Kidney (tissue), 14 donors: Measurements from ENCODE around the gene INPP5A. TPM values are rescaled to one million over a fixed set of nuclear protein-coding genes. Genes with fewer than 3 reads are reported as not detected.

Source experiments
- DNase-seq, 5 donors: peaks; one replicate each; pipeline ENCODE4 v3.0.0-alpha.2; 2013 to 2020
- FAIRE-seq: peaks from 2 replicates; lab custom pipeline; 2012; peaks lifted over from hg19 to GRCh38; lab: Jason Lieb, UNC
- H3K27ac ChIP-seq, 2 donors: one replicate each; pipeline ENCODE4 v1.7.0; 2013; ENCODE audit warnings: low read depth in 2 of 2, low read length in 2 of 2, inconsistent platforms in 1 of 2
- H3K27me3 ChIP-seq: one replicate; pipeline ENCODE4 v1.7.1; 2013; ENCODE audit warnings: low read length, inconsistent platforms; ENCODE audit not compliant: control insufficient read depth, insufficient read depth
- H3K36me3 ChIP-seq, 3 donors: one replicate each; pipeline versions ENCODE4 v1.7.0 to v1.7.1; 2013; ENCODE audit warnings: low read length in 3 of 3, control low read depth in 1 of 3, inconsistent platforms in 1 of 3; ENCODE audit not compliant: insufficient read depth in 3 of 3, control insufficient read depth in 2 of 3
- H3K4me1 ChIP-seq, 3 donors: one replicate each; pipeline versions ENCODE4 v1.7.0 to v1.7.1; 2013; ENCODE audit warnings: low read length in 3 of 3, inconsistent platforms in 1 of 3, low read depth in 1 of 3; ENCODE audit not compliant: control insufficient read depth in 2 of 3, insufficient read depth in 2 of 3
- H3K4me3 ChIP-seq, 3 donors: one replicate each; pipeline versions ENCODE4 v1.7.0 to v1.8.1; 2013; ENCODE audit warnings: low read length in 3 of 3, control low read depth in 1 of 3, inconsistent platforms in 1 of 3
- H3K9ac ChIP-seq, 3 donors: one replicate each; pipeline versions ENCODE4 v1.7.0 to v1.7.1; 2013; ENCODE audit warnings: low read length in 3 of 3, control low read depth in 1 of 3, inconsistent platforms in 1 of 3
- H3K9me3 ChIP-seq, 3 donors: one replicate each; pipeline versions ENCODE4 v1.7.0 to v1.7.1; 2013; ENCODE audit warnings: low read length in 3 of 3, control low read depth in 1 of 3, inconsistent platforms in 1 of 3; ENCODE audit not compliant: control insufficient read depth in 2 of 3, insufficient read depth in 1 of 3
- intact Hi-C: fragments of 100-400 bp; cut with DNase I; formaldehyde crosslinking; loops from one replicate; pipeline ENCODE4 v1.11.1; 2022
- polyA plus RNA-seq: library from polyadenylated mRNA; stranded (reverse); fragments of 350-450 nt; fragmentation: Illumina TruSeq; extraction: RNeasy Lipid Tissue Mini Kit (QIAGEN cat#74804); gene quantifications from one replicate; pipeline ENCODE4 v1.2.3, GENCODE V29; 2014; ENCODE audit warnings: low read depth, low replicate concordance; ENCODE audit not compliant: insufficient read depth
- total RNA-seq: library from RNA; stranded (reverse); fragmentation: NEBNext Ultra II Directional; extraction: Animal tissue kit (Norgen Biotek cat#: 25700); gene quantifications from one replicate; pipeline ENCODE4 v1.2.1, GENCODE V29; 2021
- TF ChIP-seq, protein P1 (sequence below): IDR thresholded peaks from 3 replicates; pipeline ENCODE4 v1.5.1; 2012; ENCODE audit warnings: mild to moderate bottlenecking, moderate library complexity, borderline replicate concordance; ENCODE audit not compliant: insufficient read depth; ENCODE audit errors: extremely low read depth
- donor health status: control.
- donor health status: control.
- donor health status: control.
- donor health status: control.
- donor health status: control.
- donor health status: DM: yes; HTN: yes; CAD: no.
- donor health status: Normal renal cell carcinoma (clear cell type).

INPP5A gene
- total and polyA plus RNA-seq, 2 donors from 2014 or later = 20.8 to 40.3 TPM

DNA sequence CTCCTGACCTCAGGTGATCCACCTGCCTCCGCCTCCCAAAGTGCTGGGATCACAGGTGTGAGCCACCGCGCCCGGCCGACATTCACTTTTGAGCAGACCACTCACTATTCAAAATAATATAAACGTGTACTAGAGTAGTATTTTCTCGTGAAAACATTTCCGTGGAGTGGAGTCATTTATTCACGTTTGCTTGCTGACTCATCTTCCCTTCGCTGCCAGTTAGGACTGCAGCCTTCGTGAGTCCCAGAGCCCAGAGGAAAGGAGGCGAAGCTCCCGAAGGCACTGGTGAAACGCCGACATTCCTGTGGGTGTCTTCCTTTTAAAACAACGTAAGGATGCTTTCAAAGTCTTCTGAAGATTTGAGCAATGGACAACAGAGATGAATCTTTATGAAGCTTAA lies 10.9 kb upstream of the INPP5A start:
- no peaks in the 10 kb centered on the region for H3K27me3 ChIP-seq
- no peak for FAIRE-seq
- no peaks in the 10 kb centered on the region for H3K36me3 ChIP-seq
- H3K4me3 ChIP-seq = no peak overlapping the region
- no peak overlapping the region for H3K9ac ChIP-seq
- DNase-seq = peak in 2 of 5 donors; percentile 14 to 41
- TF ChIP-seq, protein P1, sequence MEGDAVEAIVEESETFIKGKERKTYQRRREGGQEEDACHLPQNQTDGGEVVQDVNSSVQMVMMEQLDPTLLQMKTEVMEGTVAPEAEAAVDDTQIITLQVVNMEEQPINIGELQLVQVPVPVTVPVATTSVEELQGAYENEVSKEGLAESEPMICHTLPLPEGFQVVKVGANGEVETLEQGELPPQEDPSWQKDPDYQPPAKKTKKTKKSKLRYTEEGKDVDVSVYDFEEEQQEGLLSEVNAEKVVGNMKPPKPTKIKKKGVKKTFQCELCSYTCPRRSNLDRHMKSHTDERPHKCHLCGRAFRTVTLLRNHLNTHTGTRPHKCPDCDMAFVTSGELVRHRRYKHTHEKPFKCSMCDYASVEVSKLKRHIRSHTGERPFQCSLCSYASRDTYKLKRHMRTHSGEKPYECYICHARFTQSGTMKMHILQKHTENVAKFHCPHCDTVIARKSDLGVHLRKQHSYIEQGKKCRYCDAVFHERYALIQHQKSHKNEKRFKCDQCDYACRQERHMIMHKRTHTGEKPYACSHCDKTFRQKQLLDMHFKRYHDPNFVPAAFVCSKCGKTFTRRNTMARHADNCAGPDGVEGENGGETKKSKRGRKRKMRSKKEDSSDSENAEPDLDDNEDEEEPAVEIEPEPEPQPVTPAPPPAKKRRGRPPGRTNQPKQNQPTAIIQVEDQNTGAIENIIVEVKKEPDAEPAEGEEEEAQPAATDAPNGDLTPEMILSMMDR = no peak
- no peak overlapping the region for H3K27ac ChIP-seq
- H3K9me3 ChIP-seq = no peaks in the 10 kb centered on the region
- H3K4me1 ChIP-seq = peaks cover 0 to 4% (median 0%) of the 10 kb centered on the region in 3 donors
- intact Hi-C loops = no loop called here

DNA sequence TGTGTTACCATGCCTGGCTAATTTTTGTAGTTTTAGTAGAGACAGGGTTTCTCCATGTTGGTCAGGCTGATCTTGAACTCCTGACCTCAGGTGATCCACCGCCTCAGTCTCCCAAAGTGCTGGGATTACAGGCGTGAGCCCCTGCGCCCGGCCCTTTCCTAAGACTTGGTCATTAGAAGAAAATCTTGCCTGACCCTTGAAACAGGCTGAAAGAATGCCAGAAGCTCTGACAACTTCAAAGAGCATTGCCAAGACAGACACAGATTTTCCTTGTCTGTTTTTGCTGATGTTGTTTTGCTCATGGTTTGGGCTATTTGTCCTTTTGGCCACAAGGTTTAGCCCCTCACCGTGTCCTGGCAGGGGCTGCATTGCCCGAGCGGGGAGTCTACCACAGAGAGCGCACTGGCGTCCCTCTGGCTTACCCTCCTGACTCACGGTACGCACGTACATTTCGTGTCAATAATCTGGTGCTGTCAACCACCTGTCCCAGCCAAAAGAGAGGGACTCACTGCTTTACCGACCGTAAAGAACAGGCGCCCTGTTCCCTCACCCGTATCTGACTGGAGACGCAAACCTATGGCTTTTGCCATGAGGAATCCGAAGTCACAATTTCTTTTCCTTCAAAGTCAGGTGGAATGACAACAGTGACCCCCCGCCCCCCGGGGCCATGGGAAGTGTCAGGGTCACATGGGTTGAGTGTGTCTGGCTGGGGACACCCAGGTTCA lies 10.1 kb upstream of the INPP5A start:
- H3K27ac ChIP-seq = no peak overlapping the region
- intact Hi-C loops = no loop called here
- FAIRE-seq (no peak), DNase-seq (peak; percentile 47 to 68 (median 55))
- no peaks in the 10 kb centered on the region for H3K27me3 ChIP-seq
- H3K9ac ChIP-seq = no peak overlapping the region
- TF ChIP-seq, protein P1 = no peak
- no peak overlapping the region for H3K4me3 ChIP-seq
- no peaks in the 10 kb centered on the region for H3K36me3 ChIP-seq
- H3K9me3 ChIP-seq = no peaks in the 10 kb centered on the region
- H3K4me1 ChIP-seq = peaks cover 0 to 4% (median 0%) of the 10 kb centered on the region in 3 donors

DNA sequence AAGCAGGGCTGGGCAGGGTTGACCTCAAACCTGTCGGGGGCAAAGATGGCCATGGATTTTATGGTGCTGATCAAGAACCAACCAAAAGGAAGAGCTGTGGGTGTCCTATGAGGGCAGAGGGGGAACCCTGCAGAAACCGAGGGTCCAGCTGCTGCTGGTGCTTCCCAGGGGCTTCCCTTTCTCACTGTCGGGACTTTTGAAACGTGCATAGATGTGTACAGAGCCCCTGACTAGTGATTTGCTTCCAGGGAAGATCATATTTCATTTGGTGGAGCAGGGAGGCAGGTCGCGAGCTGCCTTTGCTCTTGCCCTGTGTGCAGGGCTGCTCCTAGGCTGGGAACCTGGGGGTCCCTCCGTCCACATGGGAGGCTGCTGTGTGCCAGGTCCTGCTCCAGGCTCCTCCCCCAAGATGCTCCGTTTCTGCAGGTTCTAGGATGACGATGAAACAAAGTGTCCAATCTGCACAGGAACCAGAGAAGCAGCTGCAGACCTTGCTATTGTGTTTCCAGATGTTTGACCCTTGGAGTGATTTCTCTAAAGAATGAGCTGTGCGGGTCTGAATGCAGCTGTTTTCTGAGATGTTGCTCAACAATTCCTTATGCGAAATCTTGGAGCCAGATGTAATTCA lies 9.4 kb upstream of the INPP5A start:
- no peak overlapping the region for H3K9ac ChIP-seq
- no peak overlapping the region for H3K27ac ChIP-seq
- no peak overlapping the region for H3K4me3 ChIP-seq
- H3K36me3 ChIP-seq = no peaks in the 10 kb centered on the region
- H3K4me1 ChIP-seq = peaks cover 0 to 4% (median 0%) of the 10 kb centered on the region in 3 donors
- H3K27me3 ChIP-seq = no peaks in the 10 kb centered on the region
- FAIRE-seq (no peak), DNase-seq (peak; percentile 34 to 66 (median 56))
- intact Hi-C loops = no loop called here
- no peaks in the 10 kb centered on the region for H3K9me3 ChIP-seq
- TF ChIP-seq, protein P1 = no peak
